ENCODE results near the gene ZNF410. TPM values are rescaled to one million over a fixed set of nuclear protein-coding genes. Genes with fewer than 3 reads are reported as not detected.

The ZNF410 gene
- total RNA-seq, 1 donor from 2014 or later: 54.7 TPM

- peak; percentile 96 for DNase-seq (ENCODE audit: low spot score)
Measured at GRCh38 chr14:73949752-73950734, 63.4 kb downstream of the ZNF410 start, which contains the start of the genes COQ6 and FAM161B. TSS of gene COQ6 (plus strand) at chr14:73950302. CDS start at chr14:73950333, 31 bp downstream. TSS of gene FAM161B (minus strand) at chr14:73950094. CDS start at chr14:73950026, 68 bp downstream.

GRCh38 chr14:73953731-73954130 lies 67.1 kb downstream of the ZNF410 start:
- no peak for DNase-seq (ENCODE audit: low spot score)

- DNase-seq (ENCODE audit: low spot score): no peak
Measured at GRCh38 chr14:73955674-73956073, 69.0 kb downstream of the ZNF410 start.

- DNase-seq (ENCODE audit: low spot score): no peak
Measured at GRCh38 chr14:73958591-73958990, 71.9 kb downstream of the ZNF410 start.

GRCh38 chr14:73961192-73961591 lies 74.5 kb downstream of the ZNF410 start:
- no peak for DNase-seq (ENCODE audit: low spot score)

GRCh38 chr14:73965216-73965615 lies 78.6 kb downstream of the ZNF410 start:
- DNase-seq (ENCODE audit: low spot score): no peak

GRCh38 chr14:73968885-73969284 lies 82.2 kb downstream of the ZNF410 start:
- no peak for DNase-seq (ENCODE audit: low spot score)

- no peak for DNase-seq (ENCODE audit: low spot score)
Measured at GRCh38 chr14:73973497-73973896, 86.8 kb downstream of the ZNF410 start.

- DNase-seq (ENCODE audit: low spot score): no peak
Measured at GRCh38 chr14:73976125-73976524, 89.5 kb downstream of the ZNF410 start.

- no peak for DNase-seq (ENCODE audit: low spot score)
Measured at GRCh38 chr14:73977896-73978295, 91.2 kb downstream of the ZNF410 start.

Other genes with a start within 250 kb of the ZNF410 start
- 14.9 TPM for gene DNAL1, start 241.9 kb upstream of the ZNF410 start, total RNA-seq
- gene PNMA1, start 172.5 kb upstream of the ZNF410 start, total RNA-seq: 33.8 TPM
- gene PTGR2, start 35.0 kb upstream of the ZNF410 start, total RNA-seq: 15.6 TPM
- 8.9 TPM for gene FAM161B, start 63.2 kb downstream of the ZNF410 start, total RNA-seq
- 31.4 TPM for gene COQ6, start 63.4 kb downstream of the ZNF410 start, total RNA-seq
- gene ENTPD5, start 132.4 kb downstream of the ZNF410 start, total RNA-seq: 55.4 TPM
- gene BBOF1, start 132.5 kb downstream of the ZNF410 start, total RNA-seq: 7.5 TPM
- gene ALDH6A1, start 197.6 kb downstream of the ZNF410 start, total RNA-seq: 31.7 TPM
- gene LIN52, start 198.1 kb downstream of the ZNF410 start, total RNA-seq: 14.0 TPM